Stimulated activated CD4-positive, alpha-beta T cell treated with anti-CD3 and anti-CD28 coated beads, Interleukin-1b, Interleukin-23, amount 100 ng/mL, for 4 hours (primary cell): ENCODE results near the gene SFI1.
"Not testable (repeated sequence)": the region's sequence is repeated elsewhere in the genome, so short reads cannot be mapped to it uniquely, and the experiment has no call there.

Experiments used
- DNase-seq, 2 donors: peaks; one replicate each; pipeline ENCODE4 v3.0.0-alpha.2; 2020; ENCODE audit warnings: low read depth in 2 of 2

Gene SFI1

DNA sequence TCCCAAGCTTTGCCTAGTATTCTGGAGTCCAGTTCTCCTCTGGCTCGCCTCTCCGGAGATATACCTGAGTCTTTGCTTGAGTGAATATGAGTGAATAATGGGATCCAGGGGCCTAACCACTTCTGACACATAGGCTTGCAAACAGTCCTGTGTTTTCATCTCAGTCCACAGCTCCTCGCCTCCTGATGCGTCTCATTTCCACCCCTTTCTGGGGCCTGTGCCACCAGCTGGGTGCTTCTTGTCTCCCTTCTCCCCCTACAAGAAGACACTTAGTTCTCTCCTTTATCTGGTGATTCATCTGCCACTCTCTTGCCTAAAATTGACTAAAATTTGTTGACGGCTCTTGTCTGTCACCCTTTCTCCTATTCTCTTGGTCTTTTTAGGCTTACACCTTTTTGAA, 44.6 kb downstream of the SFI1 start:
- DNase-seq, result no peak

DNA sequence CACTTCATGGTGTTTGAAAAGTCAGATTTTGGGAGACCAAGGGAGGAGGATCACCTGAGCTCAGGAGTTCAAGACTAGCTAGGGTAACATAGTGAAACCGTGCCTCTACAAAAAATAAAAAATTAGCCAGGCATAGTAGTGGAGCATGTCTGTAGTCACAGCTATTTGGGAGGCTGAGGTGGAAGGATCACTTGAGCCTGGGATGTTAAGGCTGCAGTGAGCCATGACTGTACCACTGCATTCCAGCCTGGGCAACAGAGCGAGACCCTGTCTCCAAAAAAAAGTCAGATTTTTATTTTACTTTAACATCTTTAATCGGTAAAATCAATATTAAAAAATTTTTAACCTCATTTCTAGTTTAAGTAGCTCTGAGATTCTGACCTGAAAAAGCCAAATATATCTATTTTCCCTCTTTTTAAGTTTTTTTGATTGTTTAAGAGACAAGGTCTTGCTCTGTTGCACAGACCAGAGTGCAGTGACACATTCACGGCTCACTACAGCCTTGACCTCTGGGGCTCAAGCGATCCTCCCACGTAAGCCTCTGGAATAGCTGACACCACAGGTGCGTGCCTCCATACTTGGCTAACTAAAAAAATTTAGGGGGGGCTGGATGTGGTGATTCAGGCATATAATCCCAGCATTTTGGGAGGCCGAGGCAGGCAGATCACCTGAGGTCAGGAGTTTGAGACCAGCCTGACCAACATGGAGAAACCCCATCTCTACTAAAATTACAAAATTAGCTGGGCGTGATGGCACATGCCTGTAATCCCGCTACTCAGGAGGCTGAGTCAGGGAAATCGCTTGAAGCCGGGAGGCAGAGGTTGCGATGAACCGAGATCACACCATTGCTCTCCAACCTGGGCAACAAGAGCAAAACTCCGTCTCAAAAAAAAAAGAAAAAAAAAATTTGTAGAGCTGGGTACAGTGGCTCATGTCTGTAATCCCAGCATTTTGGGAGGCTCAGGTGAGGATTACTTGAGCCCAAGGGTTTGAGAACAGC, 48.4 kb downstream of the SFI1 start:
- no peak for DNase-seq

DNA sequence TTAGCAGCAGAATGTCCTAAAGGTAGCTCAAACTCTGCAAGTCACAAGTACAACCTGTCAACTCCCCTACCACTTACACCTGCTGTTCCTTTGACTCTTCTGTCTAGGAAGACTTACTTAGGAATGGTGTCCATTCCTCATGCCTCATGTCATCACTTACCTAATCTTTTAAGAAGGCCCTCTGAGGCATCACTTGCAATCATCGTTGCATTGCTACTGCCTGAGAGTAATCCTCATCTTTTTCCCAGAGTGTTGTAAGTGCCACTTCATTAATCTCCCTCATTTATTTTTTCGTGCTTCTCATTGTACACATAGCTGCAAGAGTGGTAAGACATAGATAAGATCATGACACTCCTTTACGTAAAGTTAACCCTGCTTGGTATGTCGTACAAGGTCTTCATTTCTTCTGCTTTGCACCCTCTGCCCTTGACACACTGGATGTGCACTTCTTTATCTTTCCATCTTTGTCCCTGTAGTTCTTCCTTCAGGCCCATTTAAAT, 54.6 kb downstream of the SFI1 start:
- no peak for DNase-seq

DNA sequence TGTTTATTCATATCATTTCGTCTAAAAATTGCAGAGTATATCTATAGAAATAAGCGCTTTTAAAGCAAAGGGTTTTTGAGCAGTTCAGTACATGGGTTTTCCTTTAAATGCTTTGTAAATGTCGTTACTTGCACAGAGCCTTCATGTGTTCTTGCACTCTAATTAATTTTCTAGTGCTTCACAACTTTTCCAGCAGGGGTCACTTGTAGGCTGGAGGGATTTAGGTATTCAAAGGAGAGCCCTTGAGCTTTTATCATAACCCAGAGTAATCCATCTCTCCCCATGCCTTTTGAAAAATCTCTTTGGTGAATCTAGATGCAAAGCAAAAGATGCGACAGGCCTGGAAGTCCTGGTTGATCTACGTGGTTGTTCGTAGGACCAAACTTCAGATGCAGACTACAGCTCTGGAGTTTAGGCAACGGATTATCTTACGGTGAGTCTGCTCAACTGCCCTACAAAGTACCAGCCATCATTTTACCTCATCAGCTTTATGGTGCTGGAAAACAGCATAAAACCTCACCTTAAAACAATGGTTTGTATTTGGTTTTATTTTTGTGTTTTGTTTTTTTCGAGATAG, 60.4 kb downstream of the SFI1 start:
- no peak for DNase-seq

DNA sequence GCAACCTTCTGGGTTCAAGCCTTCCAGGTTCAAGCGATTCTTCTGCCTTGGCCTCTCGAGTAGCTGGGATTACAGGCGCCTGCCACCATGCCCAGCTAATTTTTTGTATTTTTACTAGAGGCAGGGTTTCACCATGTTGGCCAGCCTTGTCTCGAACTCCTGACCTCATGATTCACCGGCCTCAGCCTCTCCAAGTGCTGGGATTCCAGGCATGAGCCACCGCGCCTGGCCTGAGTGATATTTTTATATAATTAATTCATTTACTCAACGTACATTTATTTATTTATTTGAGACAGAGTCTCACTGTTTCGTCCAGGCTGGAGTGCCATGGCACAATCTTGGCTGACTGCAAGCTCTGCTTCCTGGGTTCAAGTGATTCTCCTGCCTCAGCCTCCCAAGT, 62.2 kb downstream of the SFI1 start:
- not testable (repeated sequence) for DNase-seq

DNA sequence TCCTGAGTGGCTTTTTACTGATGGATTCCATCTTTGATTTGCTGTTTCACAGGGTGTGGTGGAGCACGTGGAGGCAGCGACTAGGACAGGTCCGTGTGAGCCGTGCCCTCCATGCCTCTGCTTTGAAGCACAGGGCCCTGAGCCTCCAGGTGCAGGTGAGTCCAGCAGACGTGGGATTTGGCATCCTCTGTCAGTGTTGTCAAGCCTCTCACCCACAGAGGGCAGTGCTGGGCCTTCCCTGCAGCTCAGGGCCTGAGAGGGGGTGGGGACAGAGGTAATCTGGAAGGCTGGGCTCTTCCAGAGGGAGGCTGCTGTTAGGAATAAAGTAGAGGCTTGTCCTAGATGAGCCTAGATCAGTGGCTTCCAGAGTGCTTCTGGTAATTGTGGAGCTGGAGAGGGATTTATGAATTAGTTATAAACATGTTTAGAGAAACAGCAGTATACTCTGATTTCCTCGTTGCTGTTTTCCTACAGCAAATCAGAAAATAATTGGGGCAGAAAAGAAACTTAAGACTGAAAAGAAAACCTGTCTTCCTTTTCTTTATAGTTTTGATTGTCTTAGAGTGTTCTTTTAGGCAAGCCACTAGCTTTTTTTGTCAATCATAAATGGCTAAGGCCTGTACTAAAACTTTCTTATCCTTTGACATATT, 65.0 kb downstream of the SFI1 start:
- DNase-seq, result peak; percentile 22 to 47

DNA sequence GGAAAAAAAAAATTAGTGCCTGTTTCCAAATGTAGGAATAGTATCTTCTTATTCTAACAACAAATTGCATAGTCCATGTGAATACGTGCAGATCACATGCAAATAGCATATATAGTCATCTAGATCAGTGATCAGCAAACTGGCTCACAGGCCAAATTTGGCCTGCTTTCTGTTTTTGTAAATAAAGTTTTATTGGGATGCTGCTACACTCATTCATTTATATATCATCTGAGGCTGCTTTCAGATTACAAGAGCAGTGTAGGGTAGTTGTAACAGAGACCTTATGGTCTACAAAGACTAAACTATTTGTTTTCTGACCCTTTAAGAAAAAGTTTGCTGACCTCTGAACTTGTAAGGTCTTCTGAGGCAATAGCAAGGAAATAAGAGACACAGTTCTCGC, 65.6 kb downstream of the SFI1 start:
- DNase-seq, result no peak

DNA sequence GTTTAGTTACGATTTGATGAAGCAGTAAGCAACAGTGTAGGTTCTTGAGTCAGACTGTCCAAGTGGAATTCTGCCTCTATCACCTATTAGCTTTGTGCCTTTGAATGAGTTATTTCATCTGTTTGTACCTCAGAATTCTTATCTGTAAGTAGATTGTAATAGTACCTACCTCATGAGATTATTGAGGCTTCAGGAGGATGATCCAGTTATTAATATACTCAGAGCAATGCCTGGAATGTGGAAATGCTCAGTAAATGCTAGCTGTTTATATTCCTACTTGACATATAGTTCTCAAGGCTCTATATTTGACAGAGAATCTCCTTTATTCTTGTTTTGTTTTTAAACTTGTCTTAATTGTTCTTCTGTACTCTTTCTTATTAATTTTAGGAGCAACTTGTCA, 70.1 kb downstream of the SFI1 start:
- no peak for DNase-seq

DNA sequence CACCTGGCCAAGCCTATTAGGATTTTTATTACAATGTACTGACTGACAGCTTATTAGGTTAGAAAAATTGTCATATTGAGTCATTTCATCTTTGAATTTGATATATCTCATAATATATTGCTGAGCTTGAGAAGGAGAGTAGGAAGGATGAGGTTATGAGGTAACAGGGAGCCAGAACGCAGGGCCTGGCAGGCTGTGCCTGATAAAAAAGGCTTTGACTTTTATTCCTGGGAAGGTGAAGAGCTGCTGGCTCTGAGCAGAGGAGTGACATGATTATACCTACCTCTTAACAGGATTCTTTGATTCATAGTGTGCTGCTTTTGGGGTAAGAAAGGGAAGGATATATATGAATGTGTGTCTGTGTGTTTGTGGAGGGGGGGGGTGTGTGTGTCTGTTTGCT, 70.9 kb downstream of the SFI1 start:
- no peak for DNase-seq

DNA sequence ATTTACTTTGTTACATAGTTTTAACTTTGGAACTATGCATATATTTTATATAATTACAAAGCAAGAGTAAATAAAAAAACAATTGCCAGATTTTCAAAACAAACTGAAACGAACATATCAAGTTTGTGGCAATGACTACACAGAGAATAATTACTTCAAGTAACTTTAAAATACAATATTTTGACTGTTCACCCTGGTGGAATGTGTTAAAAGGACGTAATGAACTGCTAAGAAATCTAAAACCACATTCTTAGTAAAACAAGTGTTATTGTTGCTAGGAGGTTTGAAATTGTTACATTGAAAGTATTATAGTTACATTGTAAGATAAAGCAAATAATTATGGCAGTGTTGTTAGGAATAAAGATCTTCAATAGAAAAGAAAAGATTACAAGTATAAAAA, 71.4 kb downstream of the SFI1 start:
- no peak for DNase-seq

DNA sequence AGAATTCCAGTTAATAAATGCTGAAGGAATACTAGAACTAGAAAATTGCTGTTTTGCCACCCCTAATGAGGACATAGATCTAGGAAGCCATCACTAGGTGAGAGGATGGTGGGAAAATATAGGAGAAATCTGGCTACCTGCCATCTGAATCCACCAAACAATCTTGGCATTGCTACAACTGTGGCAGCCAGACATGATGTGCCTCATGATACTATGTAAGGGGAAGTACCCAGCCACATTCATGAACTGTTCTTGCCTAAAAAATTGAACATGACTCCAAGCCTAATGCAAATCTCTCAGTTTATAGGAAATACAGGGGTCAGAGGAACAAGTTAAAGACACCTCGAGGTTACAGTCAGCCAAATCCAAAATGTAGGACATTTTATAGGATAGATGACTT, 72.8 kb downstream of the SFI1 start:
- DNase-seq, result no peak

DNA sequence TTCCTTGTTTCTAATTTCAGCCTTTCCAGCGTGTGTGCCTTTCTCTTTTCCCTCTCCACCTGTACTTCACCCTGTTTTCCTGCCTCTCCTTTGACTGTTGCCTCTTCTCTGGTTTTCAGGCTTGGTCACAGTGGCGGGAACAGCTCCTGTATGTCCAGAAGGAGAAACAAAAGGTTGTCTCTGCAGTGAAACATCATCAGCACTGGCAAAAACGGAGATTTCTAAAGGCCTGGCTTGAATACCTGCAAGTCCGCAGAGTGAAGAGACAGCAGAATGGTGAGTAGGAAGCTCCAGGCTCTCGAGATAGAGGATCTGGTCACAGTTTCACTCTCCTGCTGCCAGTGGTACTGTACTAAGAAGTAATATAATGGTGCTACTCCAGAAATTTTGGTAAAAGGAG, 76.6 kb downstream of the SFI1 start:
- no peak for DNase-seq

DNA sequence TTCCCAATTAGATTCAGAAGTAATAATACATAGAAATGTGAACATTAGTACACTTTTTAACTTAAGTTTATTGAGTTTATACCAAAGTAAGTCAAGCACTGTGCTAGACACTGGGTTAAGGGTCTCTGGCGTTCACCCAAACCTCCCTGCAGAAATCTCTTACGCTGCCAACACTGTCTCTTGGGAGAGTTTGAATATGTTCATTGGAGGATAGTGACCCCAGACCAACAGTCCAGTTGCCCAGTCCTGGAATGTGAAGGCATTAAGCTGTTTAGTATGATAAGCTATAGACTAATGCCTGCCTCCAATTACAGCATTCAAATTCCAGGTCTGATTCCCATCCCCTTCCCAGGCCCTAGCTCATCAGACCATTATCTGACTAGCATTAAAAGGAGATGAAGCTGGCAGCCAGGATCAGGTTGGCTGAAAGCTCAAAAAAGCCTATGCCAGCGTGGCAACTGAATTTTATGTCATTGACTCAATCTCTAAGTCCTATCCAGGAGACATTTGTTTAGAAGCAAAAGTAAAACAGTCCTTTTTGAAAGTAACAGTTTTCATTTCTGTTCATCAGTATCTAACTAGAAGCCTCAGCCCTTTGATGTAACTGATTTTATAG, 77.8 kb downstream of the SFI1 start:
- DNase-seq, result no peak

DNA sequence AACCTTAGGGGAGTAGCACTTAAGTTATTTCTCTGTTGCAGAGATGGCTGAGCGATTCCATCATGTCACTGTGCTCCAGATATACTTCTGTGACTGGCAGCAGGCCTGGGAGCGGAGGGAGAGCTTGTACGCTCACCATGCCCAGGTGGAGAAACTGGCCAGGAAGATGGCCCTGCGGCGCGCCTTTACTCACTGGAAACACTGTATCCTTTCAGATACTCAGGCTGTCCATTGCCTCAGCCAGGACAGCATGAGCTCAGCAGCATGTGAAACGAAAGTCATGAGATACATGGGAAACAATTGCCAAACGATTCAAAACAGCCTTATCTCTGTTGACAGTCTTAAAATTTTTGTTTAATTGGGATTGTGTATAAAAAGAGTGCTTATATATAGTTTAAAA, 78.9 kb downstream of the SFI1 start:
- no peak for DNase-seq

DNA sequence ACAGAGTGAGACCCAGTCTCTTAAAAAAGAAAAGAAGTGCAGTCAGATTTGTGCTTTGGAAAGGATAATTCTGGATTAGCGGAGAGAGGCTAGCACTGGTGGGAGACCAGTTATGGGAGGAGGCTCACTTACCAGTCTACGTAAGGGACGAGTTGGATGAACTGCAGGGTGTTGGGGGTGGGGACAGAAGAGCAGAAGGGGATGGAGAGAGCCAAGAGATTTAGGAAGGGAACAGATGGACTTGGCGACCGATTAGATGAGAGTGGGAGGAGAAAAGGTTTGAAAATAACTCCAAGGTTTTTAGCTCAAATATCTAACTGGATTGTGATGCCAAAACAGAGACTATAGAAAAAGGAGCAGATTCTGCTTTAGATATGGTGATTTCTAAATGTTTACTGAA, 81.4 kb downstream of the SFI1 start:
- DNase-seq, result no peak

DNA sequence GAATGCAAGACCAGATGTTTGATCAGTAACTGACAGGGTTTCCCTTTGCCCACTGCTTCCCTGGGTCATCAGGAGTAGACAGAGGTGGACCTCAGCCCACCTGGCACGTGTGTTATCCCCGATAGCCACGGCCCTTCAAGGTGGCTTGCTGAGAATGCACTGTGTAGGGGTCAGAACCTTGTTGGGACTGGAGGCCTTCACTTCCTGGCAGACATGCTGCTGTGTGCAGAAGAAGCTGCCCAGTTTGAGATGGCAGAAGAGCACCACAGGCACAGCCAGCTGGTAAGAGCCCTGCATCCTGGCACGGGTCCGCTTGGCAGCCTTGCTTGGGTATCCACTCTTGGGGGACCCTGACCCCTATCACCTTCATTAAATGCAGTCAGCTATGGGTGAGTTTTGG, 81.8 kb downstream of the SFI1 start:
- DNase-seq, result no peak

DNA sequence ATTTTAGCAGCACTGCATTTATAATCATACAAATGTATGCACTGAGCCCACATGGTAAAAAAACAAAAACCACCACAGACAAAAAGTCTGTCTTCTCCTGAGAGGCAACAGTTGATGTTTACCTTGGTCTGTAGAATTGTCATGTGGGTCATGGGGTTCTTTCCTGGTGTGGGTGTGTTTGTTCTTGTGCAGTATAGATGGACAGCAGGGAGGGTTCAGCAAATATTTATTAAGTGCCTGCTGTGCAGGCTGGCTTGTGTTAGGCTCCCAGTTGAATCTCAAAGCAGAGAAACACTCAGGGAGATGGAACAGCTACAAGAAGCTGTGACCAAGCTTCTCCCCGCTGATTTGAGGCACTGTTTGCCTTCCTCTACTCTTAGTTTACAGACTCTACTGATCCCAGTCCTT, 83.5 kb downstream of the SFI1 start:
- DNase-seq, result no peak

DNA sequence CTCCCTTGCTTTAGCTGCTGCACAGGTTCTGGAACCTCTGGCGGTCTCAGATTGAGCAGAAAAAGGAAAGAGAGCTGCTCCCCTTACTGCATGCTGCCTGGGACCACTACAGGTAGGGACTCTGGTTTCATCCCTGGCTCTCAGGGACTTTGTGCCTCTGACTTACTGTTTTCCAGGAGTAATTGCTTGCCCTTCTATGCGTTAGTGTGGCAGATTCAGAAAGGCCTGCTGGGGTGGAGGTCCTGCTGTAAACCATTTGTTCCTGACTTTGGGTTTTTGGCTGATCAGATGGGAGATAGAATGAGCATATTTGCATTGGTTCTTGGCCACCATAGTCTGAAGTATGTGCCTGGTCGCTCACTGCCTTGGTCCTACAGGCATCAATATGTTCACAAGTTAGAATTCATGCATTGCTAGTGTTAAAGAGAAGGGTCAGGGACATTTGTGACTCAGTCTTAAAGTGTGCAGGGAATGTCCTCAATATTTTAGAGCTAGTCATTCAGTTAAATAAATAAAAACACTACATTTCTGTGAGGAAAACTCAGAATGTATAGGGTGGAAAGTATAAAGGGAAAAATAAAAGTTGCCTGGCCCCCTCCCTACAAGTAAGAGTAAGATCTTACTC, 87.6 kb downstream of the SFI1 start:
- DNase-seq, result no peak

DNA sequence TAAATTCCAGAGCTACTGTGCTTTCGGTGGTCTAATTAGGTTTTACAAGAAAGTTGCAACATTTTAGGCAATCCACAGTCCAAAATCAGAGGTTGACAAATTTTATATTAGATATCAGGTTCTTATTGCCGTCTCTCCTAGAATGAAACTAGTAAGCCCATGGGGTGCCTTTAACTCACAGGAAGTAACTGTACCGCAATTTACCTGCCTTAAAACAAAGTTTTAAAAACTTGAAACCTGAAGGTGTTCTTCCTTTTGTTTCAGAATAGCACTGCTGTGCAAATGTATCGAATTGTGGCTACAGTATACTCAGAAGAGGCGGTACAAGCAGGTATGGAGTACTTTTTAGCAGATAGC, 88.4 kb downstream of the SFI1 start:
- DNase-seq, result no peak

DNA sequence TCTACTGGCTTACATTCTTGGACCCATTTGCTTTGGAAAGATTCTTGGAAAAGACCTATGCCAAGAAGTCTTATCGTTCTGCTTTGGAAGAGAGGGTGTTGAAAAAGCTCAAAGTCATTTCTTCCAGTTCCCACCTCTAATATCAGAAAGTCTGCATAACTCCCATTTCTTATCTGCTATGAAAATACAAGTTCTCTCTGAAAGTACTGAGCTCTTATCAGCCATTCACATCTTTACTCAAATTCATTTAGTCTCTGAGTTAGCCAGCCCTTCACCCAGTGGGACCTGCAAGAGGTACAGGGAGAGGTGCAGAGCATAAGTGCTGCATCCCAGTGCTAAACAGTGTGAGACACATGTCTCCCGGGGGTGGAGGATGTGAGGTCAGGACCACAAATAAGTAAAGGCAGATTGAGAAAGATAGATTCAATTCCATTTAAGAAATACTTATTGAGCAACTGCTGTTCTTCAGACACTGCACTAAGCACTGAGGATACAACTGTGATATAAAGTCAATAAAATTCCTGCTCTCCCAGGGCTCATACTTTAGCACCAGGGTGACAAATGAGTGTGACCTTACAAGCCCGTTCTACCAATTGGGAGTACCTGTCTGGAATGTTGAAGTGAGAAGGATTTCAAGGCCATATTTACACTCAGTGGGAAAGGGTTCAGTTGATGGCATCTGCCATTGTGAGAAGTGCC, 89.0 kb downstream of the SFI1 start:
- DNase-seq, result no peak
